ENCODE data around the gene DHX36.

The DHX36 gene, protein sequence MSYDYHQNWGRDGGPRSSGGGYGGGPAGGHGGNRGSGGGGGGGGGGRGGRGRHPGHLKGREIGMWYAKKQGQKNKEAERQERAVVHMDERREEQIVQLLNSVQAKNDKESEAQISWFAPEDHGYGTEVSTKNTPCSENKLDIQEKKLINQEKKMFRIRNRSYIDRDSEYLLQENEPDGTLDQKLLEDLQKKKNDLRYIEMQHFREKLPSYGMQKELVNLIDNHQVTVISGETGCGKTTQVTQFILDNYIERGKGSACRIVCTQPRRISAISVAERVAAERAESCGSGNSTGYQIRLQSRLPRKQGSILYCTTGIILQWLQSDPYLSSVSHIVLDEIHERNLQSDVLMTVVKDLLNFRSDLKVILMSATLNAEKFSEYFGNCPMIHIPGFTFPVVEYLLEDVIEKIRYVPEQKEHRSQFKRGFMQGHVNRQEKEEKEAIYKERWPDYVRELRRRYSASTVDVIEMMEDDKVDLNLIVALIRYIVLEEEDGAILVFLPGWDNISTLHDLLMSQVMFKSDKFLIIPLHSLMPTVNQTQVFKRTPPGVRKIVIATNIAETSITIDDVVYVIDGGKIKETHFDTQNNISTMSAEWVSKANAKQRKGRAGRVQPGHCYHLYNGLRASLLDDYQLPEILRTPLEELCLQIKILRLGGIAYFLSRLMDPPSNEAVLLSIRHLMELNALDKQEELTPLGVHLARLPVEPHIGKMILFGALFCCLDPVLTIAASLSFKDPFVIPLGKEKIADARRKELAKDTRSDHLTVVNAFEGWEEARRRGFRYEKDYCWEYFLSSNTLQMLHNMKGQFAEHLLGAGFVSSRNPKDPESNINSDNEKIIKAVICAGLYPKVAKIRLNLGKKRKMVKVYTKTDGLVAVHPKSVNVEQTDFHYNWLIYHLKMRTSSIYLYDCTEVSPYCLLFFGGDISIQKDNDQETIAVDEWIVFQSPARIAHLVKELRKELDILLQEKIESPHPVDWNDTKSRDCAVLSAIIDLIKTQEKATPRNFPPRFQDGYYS

DNA sequence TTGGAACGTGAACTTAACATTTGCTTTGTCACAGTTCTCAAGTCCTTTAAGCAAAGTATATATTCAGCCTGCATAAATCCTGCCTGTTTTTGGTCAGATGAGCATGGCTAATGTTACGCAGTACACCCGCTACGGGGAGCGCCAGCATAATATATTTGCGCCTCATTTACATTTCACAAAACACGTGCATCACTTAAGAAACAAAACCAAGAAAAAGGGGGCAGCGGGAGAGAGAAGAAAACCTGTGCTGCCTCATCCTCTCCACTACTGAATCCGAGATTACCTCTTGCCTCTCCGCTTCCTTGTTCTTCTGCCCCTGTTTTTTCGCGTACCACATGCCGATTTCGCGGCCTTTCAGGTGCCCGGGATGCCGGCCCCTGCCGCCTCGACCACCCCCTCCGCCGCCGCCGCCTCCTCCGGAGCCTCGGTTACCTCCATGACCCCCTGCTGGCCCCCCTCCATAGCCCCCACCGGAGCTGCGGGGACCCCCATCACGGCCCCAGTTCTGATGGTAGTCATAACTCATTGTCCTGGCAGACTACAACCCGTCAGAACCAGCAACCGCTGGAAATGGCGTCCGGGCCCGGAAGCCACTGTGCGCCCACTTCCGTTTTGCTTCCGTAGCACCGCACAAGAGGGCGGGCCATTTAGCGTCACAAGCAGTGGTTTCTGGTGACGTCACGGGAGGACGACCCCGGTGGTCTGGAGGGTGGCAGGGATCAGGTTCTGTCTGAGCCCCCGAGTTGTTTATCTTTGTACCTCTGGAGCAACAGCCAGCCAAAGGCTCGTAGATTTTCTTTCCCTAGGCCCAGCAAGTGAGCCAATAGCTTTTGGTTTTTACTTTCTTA is at the start of gene DHX36:
TSS of gene DHX36 (minus strand) at position 597 of the 848 bp plus-strand sequence. CDS start at position 526, 71 bp downstream.
- DNase-seq: peak; percentile 98

DNA sequence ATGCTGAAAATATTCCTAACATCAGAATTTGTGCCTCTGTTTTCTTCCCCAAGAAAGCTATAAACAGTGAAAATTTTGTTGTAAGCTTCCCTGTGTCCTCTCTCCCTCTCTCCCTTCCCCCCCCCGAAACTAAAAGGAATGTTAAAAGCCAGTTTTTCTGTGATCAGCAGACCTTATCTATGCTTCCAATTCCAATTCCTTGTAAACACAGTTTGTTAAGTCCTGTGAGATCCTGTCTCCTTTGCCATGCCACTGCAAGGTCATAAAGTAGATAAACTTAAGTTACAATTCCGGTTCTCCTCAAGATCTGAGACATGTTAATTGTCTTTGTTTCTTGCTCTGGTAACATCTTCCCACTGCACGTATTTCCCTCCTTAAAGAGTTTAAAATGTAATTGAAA is 42.9 kb upstream of the DHX36 start:
- DNase-seq: no peak

DNA sequence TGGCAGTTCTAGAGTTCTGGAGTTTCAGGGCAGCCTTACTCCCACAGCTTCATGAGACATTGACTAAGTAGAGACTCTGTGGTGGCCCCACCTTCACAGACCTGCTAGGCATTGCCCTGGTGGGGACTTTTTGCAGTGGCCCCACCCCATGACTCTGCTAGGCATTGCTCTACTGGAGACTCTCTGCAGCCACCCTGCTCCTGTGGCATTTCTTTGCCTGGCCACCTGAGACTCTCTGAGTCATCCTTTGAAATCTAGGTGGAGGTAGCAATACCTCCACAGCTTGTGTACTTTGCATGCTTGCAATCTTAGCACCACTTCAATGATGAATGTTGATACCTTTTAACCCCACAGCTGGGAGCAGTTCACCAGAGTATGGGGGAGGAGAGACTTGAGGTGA is 40.6 kb upstream of the DHX36 start:
- no peak for DNase-seq

DNA sequence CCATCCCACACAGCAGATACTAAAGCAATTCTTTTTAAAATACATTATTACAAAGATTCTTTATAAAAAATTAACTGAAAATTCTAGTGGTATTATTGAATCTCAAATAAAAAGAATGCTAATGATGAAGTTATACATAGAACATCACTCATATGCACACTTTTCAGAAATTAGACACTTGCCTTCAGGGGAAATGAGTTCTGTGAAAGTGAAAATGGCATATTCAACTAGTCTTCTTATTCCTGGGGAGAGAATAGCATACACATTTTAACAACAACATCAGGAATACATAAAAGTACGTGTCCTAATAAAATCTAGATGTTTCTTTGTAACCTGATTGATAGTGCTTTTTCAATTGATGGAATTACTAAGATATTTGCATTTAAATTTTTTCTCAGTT is 36.8 kb upstream of the DHX36 start:
- no peak for DNase-seq

DNA sequence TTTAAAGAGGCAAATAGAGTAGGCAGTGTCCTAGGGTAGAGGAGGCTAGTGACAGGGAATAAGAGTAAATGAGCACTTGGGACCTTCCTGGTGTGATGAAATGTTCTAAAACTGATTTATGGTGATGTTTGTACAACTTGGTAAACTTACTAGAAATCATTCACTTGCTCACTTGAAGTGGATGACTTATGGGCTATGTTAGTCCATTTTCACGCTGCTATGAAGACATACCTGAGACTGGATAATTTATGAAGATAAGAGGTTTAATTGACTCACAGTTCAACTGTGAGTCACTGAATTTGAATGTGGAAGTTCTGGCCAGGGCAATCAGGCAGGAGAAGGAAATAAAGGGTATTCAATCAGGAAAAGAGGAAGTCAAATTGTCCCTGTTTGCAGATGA is 31.7 kb upstream of the DHX36 start:
- DNase-seq: no peak

DNA sequence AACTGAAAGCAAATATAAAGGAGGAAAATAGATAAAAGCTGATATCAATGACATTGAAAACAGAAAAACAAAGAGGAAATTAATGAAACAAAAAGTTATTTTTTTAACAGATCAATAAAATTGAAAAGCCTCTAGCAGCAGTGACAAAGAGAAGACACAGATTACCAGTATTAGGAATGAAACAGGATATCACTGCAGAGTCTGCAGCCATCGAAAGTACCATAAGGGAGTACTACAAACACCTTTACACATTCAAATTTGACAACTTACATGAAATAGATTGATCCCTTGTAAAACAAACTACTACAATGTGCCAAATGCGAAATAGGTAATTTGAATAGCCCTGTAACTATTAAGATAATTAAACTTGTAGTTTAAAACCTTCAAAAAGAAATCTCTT is 24.9 kb upstream of the DHX36 start:
- DNase-seq: no peak

DNA sequence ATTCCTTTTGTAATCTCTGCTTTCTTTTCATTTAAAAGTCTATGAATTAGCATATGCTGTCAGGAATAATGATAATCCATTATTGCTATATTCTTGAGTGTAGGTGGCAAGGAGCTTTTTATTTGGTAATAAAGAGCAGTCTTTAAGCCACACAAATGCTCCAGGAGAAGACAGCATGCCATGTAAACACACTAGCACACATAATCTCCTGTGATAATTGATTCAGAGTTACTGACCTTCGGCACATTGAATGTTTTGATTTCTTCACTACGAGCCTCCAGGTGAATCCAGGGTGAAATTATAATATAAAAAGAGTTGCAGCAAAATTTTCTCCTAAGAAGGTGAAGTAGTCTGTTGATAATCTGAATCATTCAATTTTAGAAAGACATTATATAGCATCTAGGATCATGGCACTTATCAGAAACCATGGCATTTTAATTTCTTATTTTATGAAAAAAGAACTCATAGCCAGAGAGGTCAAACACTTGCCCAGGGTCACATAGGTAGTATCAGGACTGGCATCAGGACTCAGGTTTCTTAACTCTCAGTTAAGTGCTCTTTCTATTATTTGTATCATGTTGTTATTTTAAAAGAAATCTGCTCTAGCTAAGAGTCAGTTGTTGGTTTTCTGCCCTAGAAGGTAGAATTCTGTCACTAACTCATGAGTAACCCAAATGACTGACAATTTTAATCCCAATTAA is 21.3 kb upstream of the DHX36 start:
- no peak for DNase-seq

DNA sequence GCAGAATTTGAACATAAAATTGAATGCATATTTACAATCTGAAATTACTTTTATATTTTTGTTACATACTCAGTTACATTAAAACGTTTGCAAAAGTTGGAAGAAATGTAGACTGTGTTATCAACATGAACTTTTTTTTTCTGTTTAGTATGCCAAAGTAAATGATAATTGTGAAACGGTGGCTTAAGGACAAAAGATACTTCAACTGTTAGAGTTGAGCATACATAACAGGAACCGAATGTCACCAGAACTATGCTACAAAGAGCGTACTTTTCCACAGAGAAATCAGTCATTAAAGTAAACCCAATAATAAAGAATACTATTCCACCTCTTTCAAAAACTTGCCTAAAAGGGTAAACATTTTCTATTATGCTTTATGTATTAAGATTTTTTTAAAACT is 14.3 kb upstream of the DHX36 start:
- no peak for DNase-seq

DNA sequence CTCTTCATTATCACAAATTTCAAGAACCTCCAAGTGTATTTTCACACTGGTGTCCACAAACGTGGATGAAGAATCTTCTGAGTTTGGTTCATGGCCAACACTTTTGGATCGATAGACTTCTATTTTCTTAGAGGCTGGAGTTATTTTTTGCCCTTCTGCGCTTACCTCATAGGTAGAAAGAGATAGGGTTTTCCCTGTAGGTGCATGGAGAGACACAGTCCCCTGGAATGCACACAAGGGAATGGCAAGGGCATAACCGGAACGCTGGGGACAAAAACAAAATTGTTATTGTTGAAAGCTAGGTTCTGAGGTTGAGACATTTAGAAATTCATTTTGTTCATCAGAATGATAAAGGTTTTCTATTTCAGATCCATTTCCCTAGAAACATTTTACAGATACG is 13.7 kb upstream of the DHX36 start:
- no peak for DNase-seq

DNA sequence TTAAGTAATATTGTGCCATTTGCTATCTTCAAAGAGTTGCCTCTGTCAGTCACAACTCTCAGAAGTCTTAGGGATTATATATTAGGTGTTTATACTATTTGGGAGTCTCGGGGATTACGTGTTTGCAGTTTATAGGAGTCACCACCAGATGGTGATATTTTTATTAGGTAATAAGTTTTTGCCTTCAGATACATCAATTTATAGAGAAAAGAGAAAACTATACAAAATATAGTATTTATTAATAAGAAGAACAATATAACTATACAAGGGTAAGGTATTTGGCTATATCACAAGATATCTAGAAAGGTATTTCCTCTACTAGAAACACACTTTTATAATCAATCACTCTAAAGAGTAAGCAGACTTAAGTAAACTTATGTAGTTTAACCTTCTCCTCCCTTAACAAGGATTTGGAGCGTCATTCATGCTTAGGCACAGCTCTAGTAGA is 10.7 kb upstream of the DHX36 start:
- DNase-seq: peak; percentile 66

DNA sequence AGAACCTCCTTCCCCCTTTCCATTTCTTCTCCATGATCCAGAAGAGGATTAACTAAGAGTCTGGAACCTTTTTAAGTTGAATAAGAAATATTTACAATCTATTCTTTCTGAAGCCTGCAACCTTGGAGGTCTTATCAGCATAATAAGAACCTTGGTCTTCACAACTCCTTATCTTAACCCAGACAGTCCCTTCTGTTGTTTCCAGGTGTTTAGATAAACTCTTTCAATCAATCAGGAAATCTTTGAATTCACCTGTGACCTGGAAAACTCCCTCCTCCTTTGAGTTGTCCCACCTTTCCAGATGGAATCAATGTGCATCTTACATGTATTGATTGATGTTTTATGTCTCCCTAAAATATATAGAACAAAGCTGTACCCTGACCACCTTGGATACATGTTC is 3.6 kb upstream of the DHX36 start:
- no peak for DNase-seq

DNA sequence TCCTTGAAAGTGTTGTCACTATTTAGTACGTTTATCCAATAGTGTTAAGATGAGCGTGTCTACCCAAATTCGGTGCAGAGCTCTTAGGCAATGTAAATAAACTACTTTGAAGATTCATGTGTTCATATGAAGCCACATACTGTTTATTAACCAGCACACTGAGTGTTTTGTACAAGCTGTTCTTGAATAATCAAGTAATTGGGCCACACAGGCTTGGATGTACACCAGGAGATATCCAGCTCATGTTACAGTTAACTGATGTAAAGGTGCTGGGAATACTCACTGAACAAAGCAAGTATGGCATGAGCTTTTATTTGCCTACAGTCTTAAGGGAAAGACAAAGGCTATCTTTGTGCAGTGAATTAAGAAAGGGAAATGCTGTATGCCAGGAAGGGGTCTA is 632 bp upstream of the DHX36 start:
- peak; percentile 53 for DNase-seq

DNA sequence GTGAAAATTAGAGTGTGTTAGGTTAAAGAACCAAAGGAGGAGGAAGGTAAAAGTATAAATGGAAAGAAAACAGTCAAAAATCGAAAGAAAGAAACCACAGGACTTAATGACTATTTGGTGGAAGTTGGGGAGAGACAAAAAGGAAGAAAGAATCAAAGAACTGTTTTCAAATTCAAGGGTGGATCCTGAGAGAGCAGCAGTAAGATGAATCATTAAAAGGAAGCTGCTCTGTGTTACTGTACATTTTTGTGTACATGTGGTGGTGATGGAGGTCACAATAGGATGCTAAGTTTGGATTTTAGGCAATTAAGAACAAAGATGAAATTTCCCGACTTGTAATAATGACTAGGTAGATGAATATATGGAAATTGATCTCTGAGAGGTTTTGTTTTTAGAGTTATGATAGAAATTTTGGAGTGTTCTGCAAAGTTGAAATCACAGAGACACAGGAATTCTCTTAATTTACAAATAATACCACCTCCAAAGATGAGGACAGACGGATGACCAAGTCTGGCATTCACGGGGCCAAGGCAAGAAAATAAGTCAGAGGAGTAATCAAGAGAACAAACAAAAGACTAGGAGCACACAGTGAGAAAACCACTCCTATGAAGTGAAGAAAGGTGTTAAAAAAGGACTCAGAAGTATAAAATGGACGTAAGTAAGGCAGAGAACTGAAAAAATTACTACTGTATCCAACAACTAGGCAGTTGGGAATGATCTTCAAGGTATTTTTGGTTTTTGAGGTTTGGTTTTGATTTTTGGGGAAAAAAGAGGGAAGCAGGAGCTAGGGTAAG is 7.1 kb downstream of the DHX36 start:
- DNase-seq: no peak

DNA sequence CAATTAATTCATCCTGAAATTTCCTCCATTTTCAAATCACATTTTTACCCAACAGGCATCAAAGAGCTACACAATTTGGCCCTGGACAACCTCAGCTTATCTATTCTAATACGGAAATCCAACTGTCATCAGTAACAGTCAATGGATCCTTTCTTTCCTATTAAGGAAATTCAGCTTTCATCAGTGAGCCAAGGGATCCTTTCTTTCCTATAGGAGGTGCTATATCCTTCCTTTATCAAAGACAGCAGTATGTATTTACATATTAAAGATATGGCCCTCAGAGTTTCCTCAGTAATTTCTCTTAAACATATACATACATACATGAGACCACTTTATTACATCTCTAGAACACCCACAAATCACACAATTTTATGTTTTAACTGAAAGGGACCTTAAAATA is 10.1 kb downstream of the DHX36 start:
- DNase-seq: no peak

DNA sequence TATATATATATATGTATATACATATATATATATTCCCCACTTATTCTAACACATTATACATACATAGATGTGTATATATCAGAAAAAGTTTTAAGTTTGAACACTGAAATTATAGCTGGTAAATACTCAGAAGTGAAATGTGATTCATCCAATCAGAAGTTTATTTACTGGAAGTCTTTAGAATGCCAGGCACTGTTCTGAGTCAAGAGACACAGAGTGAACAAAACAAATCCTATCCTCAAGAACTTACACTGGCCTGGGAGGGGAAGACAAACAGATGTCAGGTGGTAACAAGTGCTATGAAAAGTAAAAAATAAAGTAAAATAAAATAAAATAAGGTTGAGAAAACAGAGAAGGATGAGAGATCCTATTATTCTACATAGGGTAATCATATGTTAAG is 13.4 kb downstream of the DHX36 start:
- DNase-seq: no peak

DNA sequence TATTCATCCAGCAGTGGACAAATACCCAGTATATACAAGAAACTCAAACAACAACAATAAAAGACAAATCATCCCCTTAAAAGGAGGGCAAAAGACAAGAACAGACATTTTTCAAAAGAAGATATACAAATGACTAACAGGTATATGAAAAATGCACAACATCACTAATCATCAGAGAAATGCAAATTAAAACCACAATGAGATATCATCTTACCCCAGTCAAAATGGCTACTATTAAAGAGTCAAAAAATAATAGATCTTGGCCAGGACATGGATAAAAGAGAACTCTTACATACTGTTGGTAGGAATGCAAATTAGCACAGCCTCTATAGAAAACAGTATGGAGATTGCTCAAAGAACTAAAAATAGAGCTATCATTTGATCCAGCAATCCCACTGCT is 16.9 kb downstream of the DHX36 start:
- DNase-seq: no peak

DNA sequence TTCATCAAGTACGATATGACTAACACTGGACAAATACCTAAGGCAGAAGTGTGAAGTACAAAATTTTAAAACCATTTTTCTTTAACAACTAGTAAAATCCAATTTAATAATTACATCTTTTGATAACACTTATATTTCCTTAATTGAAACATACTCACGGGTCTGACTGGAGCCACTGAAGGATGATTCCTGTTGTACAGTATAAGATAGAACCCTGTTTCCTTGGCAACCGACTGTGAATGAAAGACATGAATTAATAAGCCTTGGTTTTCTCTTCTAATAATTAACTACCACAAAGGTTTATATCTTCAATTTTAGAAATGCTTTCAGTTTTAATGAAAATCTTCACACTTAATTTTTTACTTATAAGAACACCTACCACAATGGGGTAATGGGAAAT is 19.4 kb downstream of the DHX36 start:
- DNase-seq: no peak

DNA sequence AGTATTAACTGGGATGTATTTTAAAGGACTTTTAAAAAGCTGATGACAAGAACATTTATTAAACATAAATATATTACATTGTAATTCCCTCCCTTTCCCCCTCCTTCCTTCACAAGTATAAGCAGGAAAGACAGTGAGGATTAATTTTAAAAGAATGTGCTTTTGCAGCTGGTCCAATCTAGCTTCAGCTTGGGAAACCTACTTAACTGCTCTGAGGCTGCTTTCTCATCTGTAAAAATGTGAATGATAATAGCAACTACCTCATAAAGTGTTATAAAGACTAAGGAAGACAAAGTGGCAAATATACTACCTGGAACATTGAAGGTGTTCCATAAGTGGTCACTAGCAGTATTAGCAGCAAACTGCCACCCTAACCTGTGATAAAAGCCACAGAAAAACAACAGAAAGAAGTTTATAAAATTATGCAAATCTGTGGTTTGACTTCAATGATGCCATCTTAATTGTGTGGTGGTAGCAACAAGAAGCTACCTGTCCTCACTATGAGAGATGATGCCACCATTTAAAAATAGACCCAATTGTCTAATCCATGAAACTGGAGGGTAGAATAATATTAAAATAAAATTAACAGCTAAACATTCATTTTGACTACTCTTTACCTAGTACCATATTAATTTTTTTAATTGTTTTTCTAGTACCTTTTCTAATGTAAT is 20.0 kb downstream of the DHX36 start:
- DNase-seq: no peak

DNA sequence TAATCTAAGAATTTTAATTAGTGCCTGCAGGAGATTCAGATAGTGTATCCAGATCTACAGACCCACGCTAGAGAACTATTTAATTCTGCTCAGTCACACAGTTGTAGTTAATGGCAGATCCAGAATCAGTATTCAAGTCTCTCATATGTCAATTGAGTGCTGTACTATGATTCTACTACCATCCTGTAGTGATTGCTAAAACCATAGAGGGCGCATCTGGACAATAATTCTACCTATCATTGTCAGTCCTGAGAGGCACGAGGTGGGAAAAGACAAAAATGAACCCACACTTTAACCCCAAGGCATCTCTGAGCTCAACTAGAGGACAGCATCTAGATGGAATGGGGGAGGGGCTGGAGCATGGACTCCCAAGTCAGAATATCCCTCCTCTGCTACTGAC is 22.7 kb downstream of the DHX36 start:
- no peak for DNase-seq

DNA sequence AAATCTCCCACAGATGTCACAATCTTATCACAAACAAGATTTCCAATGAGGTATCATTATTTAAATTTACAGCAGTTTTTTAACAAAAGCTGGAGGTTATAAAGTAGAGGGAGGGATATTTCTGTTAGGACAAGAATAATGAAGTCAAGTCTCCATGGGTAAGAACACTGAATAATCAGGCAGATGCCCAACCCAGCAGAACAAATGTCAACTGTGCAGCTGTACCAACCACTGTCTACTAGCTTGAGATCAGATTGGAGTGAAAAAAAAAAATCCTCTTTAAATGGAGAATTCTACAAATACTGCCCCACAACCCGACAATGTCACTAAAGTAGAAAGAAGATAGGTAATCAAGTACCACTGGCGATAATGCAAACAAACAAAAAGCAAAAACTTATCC is 30.3 kb downstream of the DHX36 start:
- no peak for DNase-seq

DNA sequence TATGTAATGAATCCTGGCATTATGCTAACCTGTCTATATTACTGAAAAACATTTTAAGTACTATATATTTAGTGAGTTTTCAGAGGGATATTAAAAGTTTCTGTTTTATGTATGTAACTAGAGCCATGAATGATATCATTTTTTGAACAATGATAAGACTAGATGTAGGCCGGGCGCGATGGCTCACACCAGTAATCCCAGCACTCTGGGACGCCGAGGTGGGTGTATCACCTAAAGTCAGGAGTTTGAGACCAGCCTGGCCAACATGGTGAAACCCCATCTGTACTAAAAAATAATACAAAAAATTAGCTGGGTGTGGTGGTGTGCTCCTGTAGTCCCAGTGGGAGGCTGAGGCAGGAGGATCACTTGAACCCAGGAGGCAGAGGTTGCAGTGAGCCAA is 34.1 kb downstream of the DHX36 start:
- no peak for DNase-seq
